HEK293 (cell line): ENCODE data around the gene KCNIP4.

ENCODE experiments used
- CTCF ChIA-PET: fragments of 350-600 bp; formaldehyde crosslinking; extraction: SDS; loops from one replicate; lab custom pipeline; 2021; ENCODE audit warnings: antibody characterized with exemption; lab: Yijun Ruan, JAX
- POLR2A ChIA-PET: fragments of 300-600 bp; formaldehyde crosslinking; extraction: SDS; loops from one replicate; lab custom pipeline; 2020; ENCODE audit warnings: antibody characterized with exemption, inconsistent platforms; lab: Yijun Ruan, JAX
- H3K27ac ChIP-seq: fragments of 200-500 bp; sonication (Bioruptor generic); 2 replicates; pipeline ENCODE4 v1.5.1; 2014; ENCODE audit warnings: low read depth, low read length, control low read depth, inconsistent platforms; ENCODE audit errors: extremely low read depth
- H3K36me3 ChIP-seq, 2 experiments: fragments of 200-500 bp in 1 of 2; sonication (Bioruptor generic) in 1 of 2; 1 replicate in 1 of 2; 2 replicates in 1 of 2; pipeline ENCODE4 v1.5.1; 2014 to 2017; ENCODE audit warnings: inconsistent platforms in 2 of 2, low read length in 2 of 2; ENCODE audit not compliant: control insufficient read depth in 2 of 2, insufficient read depth in 1 of 2
- H3K4me1 ChIP-seq: fragments of 200-500 bp; sonication (Bioruptor generic); 2 replicates; pipeline ENCODE4 v1.5.1; 2014; ENCODE audit warnings: mild to moderate bottlenecking, low read length, inconsistent platforms; ENCODE audit not compliant: control insufficient read depth, insufficient read depth
- H3K4me3 ChIP-seq: 2 replicates; pipeline ENCODE4 v1.5.1; 2011; ENCODE audit warnings: low read depth, mild to moderate bottlenecking, control low read depth, low read length, moderate library complexity
- H3K9me3 ChIP-seq: fragments of 200-500 bp; sonication (Bioruptor generic); 2 replicates; pipeline ENCODE4 v1.5.1; 2014; ENCODE audit warnings: low read depth, low read length, inconsistent platforms; ENCODE audit not compliant: control insufficient read depth, insufficient read depth
- AEBP2 ChIP-seq: fragments of 450-650 bp; formaldehyde crosslinking; IDR thresholded peaks from 2 replicates; pipeline ENCODE4 v1.5.1; 2016; ENCODE audit warnings: missing biosample characterization, missing genetic modification characterization, borderline replicate concordance
- IKZF3 ChIP-seq: fragments of 450-650 bp; IDR thresholded peaks from 2 replicates; pipeline ENCODE4 v1.5.0; 2018; ENCODE audit warnings: missing biosample characterization, mild to moderate bottlenecking, missing genetic modification characterization, moderate library complexity
- KLF8 ChIP-seq: fragments of 450-650 bp; formaldehyde crosslinking; IDR thresholded peaks from 2 replicates; pipeline ENCODE4 v1.5.1; 2016; ENCODE audit warnings: missing biosample characterization, missing genetic modification characterization
- MEIS1 ChIP-seq: sonication (generic); formaldehyde crosslinking; IDR thresholded peaks from 2 replicates; pipeline ENCODE4 v1.8.1; 2022; ENCODE audit warnings: missing genetic modification reagents, mild to moderate bottlenecking, borderline replicate concordance
- PRDM10 ChIP-seq: fragments of 450-650 bp; formaldehyde crosslinking; IDR thresholded peaks from 2 replicates; pipeline ENCODE4 v1.5.1; 2016; ENCODE audit warnings: missing biosample characterization, missing genetic modification characterization
- SCRT1 ChIP-seq: fragments of 450-650 bp; formaldehyde crosslinking; IDR thresholded peaks from 2 replicates; pipeline ENCODE4 v1.5.1; 2016; ENCODE audit warnings: missing biosample characterization, missing genetic modification characterization, borderline replicate concordance
- SP2 ChIP-seq: fragments of 450-650 bp; formaldehyde crosslinking; IDR thresholded peaks from 2 replicates; pipeline ENCODE4 v1.5.1; 2016; ENCODE audit warnings: missing biosample characterization, missing genetic modification characterization
- TRIM28 ChIP-seq: IDR thresholded peaks from 2 replicates; pipeline ENCODE4 v1.6.1; 2011; ENCODE audit warnings: low read length, control low read depth, borderline replicate concordance
- ZNF114 ChIP-seq: fragments of 450-650 bp; formaldehyde crosslinking; IDR thresholded peaks from 2 replicates; pipeline ENCODE4 v1.5.0; 2017; ENCODE audit warnings: missing biosample characterization, missing genetic modification characterization
- ZNF221 ChIP-seq: fragments of 450-650 bp; formaldehyde crosslinking; IDR thresholded peaks from 2 replicates; pipeline ENCODE4 v1.5.1; 2017; ENCODE audit warnings: missing biosample characterization, missing genetic modification characterization, borderline replicate concordance
- ZNF26 ChIP-seq: fragments of 450-650 bp; formaldehyde crosslinking; IDR thresholded peaks from 2 replicates; pipeline ENCODE4 v1.5.1; 2016; ENCODE audit warnings: missing biosample characterization, missing genetic modification characterization
- ZNF274 ChIP-seq, 2 experiments: fragments of 200-500 bp in 1 of 2; fragments of 450-650 bp in 1 of 2; sonication (Bioruptor generic) in 1 of 2; formaldehyde crosslinking in 1 of 2; IDR thresholded peaks; 2 replicates each; pipeline versions ENCODE4 v1.5.1 to v1.6.1; 2014 to 2016; ENCODE audit warnings: borderline replicate concordance in 1 of 2, inconsistent platforms in 1 of 2, low read length in 1 of 2, missing biosample characterization in 1 of 2, missing genetic modification characterization in 1 of 2
- ZNF292 ChIP-seq: fragments of 450-650 bp; formaldehyde crosslinking; IDR thresholded peaks from 2 replicates; pipeline ENCODE4 v1.5.1; 2016; ENCODE audit warnings: low read depth, missing biosample characterization, missing genetic modification characterization, borderline replicate concordance
- ZNF311 ChIP-seq: fragments of 450-650 bp; formaldehyde crosslinking; IDR thresholded peaks from 2 replicates; pipeline ENCODE4 v1.5.1; 2017; ENCODE audit warnings: missing biosample characterization, missing genetic modification characterization, borderline replicate concordance
- ZNF335 ChIP-seq: fragments of 450-650 bp; formaldehyde crosslinking; conservative IDR thresholded peaks from 2 replicates; pipeline ENCODE4 v1.5.1; 2016; ENCODE audit warnings: missing biosample characterization, missing genetic modification characterization
- ZNF394 ChIP-seq: fragments of 450-650 bp; formaldehyde crosslinking; IDR thresholded peaks from 2 replicates; pipeline ENCODE4 v1.5.1; 2016; ENCODE audit warnings: missing biosample characterization, missing genetic modification characterization, mild to moderate bottlenecking, moderate library complexity, borderline replicate concordance
- ZNF48 ChIP-seq: fragments of 450-650 bp; formaldehyde crosslinking; IDR thresholded peaks from 2 replicates; pipeline ENCODE4 v1.5.1; 2016; ENCODE audit warnings: missing biosample characterization, missing genetic modification characterization
- ZNF548 ChIP-seq: fragments of 450-650 bp; formaldehyde crosslinking; IDR thresholded peaks from 2 replicates; pipeline ENCODE4 v1.5.1; 2016; ENCODE audit warnings: missing biosample characterization, missing genetic modification characterization
- ZNF571 ChIP-seq: fragments of 450-650 bp; formaldehyde crosslinking; IDR thresholded peaks from 2 replicates; pipeline ENCODE4 v1.5.0; 2017; ENCODE audit warnings: missing biosample characterization, missing genetic modification characterization
- ZNF580 ChIP-seq: fragments of 450-650 bp; formaldehyde crosslinking; IDR thresholded peaks from 2 replicates; pipeline ENCODE4 v1.5.1; 2016; ENCODE audit warnings: missing biosample characterization, missing genetic modification characterization
- ZNF629 ChIP-seq: fragments of 450-650 bp; formaldehyde crosslinking; IDR thresholded peaks from 2 replicates; pipeline ENCODE4 v1.5.1; 2017; ENCODE audit warnings: missing biosample characterization, missing genetic modification characterization
- ZNF677 ChIP-seq: fragments of 450-650 bp; IDR thresholded peaks from 2 replicates; pipeline ENCODE4 v1.5.0; 2018; ENCODE audit warnings: missing biosample characterization, mild to moderate bottlenecking, missing genetic modification characterization, moderate library complexity
- ZNF692 ChIP-seq: fragments of 450-650 bp; formaldehyde crosslinking; IDR thresholded peaks from 2 replicates; pipeline ENCODE4 v1.5.1; 2016; ENCODE audit warnings: missing biosample characterization, missing genetic modification characterization
- ZNF777 ChIP-seq: fragments of 450-650 bp; formaldehyde crosslinking; IDR thresholded peaks from 2 replicates; pipeline ENCODE4 v1.5.1; 2017; ENCODE audit warnings: missing biosample characterization, missing genetic modification characterization, borderline replicate concordance
- ZNF837 ChIP-seq: fragments of 450-650 bp; formaldehyde crosslinking; IDR thresholded peaks from 2 replicates; pipeline ENCODE4 v1.5.1; 2016; ENCODE audit warnings: missing biosample characterization, missing genetic modification characterization
- ZSCAN4 ChIP-seq: fragments of 450-650 bp; formaldehyde crosslinking; IDR thresholded peaks from 2 replicates; pipeline ENCODE4 v1.5.1; 2017; ENCODE audit warnings: missing biosample characterization, missing genetic modification characterization

KCNIP4 gene

GRCh38 chr4:21856754-21857153, 91.8 kb downstream of the KCNIP4 start:
- TF ChIP-seq ZNF274 (IDR thresholded peaks at IDR 0.05; ENCODE audit: low read length) (no peak), ZNF274 (tag by site-specific recombination; IDR thresholded peaks at IDR 0.05; ENCODE audit: borderline replicate concordance) (no peak), ZNF837 (tag by site-specific recombination) (no peak), ZNF26 (tag by site-specific recombination) (no peak), ZNF692 (tag by site-specific recombination) (no peak), ZNF677 (tag by site-specific recombination) (no peak), ZNF580 (tag by site-specific recombination) (no peak), SP2 (tag by site-specific recombination) (no peak), ZNF221 (tag by site-specific recombination) (no peak), ZNF335 (tag by site-specific recombination) (no peak), SCRT1 (tag by site-specific recombination) (no peak), ZSCAN4 (tag by site-specific recombination) (no peak), KLF8 (tag by site-specific recombination) (no peak), ZNF394 (no peak), TRIM28 (no peak)
- no peak overlapping the region for H3K27ac ChIP-seq
- no peaks in the 10 kb centered on the region for H3K36me3 ChIP-seq
- no peaks in the 10 kb centered on the region for H3K4me1 ChIP-seq
- POLR2A ChIA-PET, result no interaction called here
- H3K9me3 ChIP-seq, result no peaks in the 10 kb centered on the region
- CTCF ChIA-PET, result no interaction called here
- no peak overlapping the region for H3K4me3 ChIP-seq

- CTCF ChIA-PET, result no interaction called here
- Histone ChIP-seq H3K4me1 (no peaks in the 10 kb centered on the region), H3K27ac (no peak overlapping the region), H3K4me3 (no peak overlapping the region), H3K9me3 (no peaks in the 10 kb centered on the region), H3K36me3 (no peaks in the 10 kb centered on the region)
- POLR2A ChIA-PET, result no interaction called here
- TF ChIP-seq IKZF3 (tag by site-specific recombination) (no peak), ZNF292 (tag by site-specific recombination) (no peak), MEIS1 (CRISPR knock-in tag) (no peak), ZNF777 (tag by site-specific recombination) (no peak), AEBP2 (tag by site-specific recombination) (no peak), ZNF311 (tag by site-specific recombination) (no peak), ZNF114 (no peak), PRDM10 (tag by site-specific recombination) (no peak), ZNF629 (tag by site-specific recombination) (no peak), ZNF571 (tag by site-specific recombination) (no peak), ZNF548 (tag by site-specific recombination) (no peak), ZNF274 (IDR thresholded peaks at IDR 0.05; ENCODE audit: low read length) (no peak), ZNF274 (tag by site-specific recombination; IDR thresholded peaks at IDR 0.05; ENCODE audit: borderline replicate concordance) (no peak), ZNF48 (no peak)
These were observed 92.3 kb downstream of the KCNIP4 start for GRCh38 chr4:21856301-21856700.
